ENCODE results near the gene THSD4.

- TF ChIP-seq, protein P1, sequence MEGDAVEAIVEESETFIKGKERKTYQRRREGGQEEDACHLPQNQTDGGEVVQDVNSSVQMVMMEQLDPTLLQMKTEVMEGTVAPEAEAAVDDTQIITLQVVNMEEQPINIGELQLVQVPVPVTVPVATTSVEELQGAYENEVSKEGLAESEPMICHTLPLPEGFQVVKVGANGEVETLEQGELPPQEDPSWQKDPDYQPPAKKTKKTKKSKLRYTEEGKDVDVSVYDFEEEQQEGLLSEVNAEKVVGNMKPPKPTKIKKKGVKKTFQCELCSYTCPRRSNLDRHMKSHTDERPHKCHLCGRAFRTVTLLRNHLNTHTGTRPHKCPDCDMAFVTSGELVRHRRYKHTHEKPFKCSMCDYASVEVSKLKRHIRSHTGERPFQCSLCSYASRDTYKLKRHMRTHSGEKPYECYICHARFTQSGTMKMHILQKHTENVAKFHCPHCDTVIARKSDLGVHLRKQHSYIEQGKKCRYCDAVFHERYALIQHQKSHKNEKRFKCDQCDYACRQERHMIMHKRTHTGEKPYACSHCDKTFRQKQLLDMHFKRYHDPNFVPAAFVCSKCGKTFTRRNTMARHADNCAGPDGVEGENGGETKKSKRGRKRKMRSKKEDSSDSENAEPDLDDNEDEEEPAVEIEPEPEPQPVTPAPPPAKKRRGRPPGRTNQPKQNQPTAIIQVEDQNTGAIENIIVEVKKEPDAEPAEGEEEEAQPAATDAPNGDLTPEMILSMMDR (IDR thresholded peaks at IDR 0.05; ENCODE audit: low read depth, low read length): no peak
- TF ChIP-seq EZH2phosphoT487 (IDR thresholded peaks at IDR 0.05; ENCODE audit: low read depth): no peak
These were observed 691.9 kb downstream of the THSD4 start for GRCh38 chr15:71807125-71807629.

Data from OCI-LY3 (cell line).